GM18868 (cell line): ENCODE data around the gene ANKRD39.

Experiments used
- ATAC-seq: cut with Tn5 transposase; IDR thresholded peaks from one replicate; pipeline ENCODE4 v1.9.1; 2021; ENCODE audit warnings: mild to moderate bottlenecking, moderate library complexity; ENCODE audit not compliant: unreplicated experiment

The ANKRD39 gene

DNA sequence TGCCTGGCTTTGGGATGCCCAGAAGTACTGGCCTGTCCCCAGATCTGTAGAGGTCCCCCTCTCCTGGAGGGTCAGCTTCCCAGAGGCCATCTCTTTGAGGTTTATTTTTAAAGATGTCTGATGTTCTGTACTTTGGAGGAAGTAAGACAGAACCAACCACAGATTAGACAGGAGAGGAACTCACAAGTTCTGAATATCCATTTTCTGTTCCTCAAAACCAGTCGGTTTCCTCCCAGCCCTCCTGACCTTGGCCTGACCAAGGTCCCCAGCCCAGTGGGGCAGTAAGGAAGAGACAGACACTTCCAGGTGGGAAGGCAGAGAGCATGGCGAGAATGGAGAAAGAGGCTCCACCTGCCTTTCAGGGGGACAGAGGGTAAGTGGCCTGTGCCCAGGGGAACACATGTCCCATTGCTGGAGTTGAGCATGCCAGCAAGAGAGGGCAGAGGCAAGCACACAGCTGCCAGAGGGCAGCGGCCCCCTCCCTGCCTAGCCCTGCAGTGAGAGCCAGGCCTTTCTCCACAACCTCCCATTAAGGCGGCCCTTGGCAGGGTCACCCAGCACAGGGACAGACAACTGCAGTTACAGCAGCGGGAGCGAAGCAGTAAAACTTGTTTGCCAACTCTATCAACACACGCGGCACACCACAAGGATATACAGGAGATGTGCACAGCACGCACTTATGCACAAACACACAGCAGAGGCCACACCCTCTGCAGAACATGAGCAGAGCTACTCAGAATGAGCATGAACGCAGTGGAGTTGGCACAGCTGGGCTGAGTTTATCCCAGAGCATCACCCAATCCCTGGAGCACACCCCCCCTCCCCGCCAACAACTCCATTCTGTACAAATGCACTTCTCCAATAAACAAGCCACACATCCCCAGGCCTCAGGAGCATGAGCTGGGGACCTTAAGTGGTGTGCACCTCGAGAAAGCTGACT lies 30.5 kb upstream of the ANKRD39 start:
- ATAC-seq = no peak

DNA sequence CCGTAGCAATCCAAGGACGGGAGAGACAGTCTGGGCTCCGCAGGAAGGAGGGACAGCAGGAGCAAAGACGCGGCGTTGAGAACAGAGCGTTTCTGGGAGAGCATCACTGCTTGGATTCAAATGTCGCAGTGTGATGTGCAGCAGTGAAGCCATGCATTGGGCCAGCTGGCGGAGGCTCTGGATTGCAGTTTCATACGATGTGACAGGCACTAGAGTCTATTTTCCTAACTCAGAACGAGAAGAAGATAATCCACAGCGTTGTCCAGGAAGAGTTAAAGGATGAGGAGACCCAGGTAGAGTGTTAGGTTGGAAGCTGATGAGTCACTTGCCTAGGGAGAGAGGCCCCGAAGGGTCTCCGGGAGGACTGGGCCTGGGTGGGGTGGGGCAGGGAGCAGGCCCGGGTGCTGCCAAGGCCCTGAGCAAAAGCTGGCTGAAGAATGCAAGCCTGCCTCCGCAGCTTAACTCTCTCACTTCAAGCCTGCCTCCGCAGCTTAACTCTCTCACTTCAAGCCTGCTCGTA lies 29.7 kb upstream of the ANKRD39 start:
- no peak for ATAC-seq

DNA sequence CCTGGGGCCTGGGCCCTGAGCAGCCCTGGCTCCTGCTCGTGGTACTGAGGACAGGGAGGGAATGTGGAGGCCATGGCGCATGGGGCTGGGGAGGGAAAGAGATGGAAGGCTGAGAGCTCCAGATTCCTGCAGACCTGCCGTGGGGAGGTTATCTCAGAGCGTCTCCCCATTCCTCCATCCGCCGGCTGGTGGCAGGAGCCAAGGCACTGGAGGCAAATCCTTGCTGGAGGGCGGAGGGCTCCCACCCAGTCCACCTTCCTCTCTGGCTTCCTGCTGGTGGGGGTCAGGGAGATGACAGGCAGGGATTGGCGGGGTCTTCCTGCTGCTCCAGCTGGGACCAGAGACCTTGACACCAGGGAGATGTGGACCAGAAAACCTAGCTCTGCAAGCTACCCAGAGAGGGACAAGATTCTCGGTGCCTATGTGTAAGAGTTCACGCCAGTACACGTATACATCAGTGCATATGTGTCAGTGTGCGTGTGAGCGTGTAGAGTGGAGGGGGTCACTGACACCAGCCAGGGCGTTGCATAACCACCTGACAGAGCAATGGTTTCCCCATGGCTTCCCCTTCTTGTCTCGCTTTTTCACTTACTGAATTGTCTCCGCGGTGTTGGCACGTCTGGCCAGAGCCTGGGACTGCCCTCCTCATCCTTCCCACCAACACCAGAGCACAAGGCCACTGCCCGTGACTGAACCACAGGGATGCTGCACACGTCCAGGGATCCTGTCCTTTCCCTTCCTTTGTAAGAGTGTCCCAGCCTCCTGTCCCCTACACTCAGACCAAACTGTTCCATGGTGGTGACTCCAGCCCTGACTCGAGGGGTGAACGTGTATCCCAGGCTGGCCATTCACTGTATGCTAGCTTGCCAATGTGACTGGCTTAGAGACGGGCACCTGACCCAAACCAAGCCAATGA lies 27.9 kb upstream of the ANKRD39 start:
- no peak for ATAC-seq

DNA sequence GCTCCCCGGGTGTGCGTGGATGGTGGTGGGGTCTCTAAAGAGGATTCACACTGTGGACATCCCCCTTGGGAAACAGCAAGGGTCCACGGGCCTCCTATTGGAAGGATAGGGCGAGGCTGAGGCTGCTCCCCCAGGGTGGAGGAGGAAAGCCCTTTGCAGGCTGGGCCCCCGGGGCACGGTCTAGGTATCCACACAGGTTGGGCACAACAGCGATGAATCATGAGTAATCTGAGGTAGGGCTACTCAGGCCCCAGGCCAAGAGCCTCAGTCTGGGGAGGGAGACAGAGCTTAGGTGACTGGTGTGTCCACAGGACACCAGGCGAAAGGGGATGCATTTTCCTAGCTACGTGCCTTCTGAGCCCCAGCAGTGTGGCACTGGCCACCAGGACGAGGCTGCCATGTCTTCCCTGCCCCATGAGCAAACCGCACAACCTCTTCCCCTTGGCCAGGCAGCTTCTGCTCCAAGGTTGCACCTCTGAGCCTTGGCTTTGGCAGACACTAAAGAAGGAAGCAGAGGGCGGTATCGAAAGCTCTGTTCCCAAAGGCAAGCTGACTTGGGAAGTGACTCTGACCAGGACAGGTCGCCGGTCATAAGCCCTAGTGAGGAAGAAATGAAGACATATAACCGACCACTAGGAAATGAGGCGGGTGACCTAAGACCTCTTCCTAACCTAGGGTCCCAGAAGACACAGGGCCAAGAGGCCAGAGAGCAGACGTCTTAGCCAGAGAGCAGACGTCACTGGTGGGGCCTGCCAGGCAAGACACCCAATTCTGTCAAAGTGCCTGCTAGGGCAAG lies 26.7 kb upstream of the ANKRD39 start:
- ATAC-seq = no peak

DNA sequence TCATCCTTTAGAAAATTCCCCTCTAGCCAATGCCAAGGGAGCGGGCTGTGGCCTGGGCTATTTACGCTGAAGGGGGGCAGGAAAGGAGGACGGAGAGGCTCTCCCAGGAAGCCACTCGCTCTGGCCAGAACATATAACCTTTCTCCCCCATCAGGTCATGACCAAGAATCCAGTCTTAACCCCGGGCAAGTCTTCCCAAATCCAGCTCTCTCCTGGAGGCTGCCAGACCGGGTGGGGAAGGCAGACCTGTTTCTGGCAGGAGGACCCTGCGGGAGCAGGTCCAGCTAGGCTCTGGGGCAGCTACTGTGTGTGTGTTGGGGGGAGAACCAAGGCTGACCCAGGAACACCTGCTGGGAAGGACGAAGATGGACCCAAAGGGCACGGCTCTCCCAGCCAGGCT lies 25.5 kb upstream of the ANKRD39 start:
- ATAC-seq = no peak

DNA sequence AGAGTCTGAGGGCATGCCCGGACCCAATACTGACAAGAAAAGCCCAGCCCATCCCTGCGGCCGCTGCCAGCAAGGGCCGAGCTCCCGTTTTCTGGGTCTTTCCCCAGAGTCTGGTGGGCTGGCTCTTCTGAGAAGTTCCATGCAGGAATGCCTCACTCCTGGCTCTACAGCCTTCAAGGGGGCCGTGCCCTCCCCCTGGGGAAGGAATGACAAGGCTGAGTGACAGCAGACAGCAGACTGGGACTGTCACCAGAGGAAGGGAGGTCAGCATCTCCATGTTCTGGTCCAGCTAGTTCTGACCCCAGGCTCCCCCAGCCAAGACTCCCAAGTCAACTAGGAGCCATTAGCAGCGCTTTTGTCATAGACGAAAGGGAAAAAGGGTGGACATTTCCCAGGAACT lies 25.1 kb upstream of the ANKRD39 start:
- ATAC-seq = no peak

DNA sequence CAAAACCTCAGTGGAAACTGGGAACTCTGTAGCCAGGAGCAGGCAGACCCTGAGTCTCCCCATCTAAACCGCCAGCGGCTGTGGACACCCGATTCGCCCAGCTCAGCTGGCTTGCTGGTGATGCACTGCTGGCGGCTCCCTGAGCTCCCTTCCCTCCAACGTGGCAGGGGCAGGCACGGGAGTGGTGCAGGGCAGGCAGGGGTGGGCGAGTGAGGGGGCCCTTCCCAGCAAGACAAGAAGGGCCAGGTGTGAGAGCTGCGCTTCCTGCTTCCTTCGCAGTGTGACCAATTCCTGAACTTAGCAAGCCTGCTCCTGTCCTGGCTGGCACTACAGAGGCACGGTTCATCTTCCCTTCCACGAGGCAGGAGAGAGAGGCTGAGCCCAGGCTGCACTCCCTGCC lies 24.4 kb upstream of the ANKRD39 start:
- no peak for ATAC-seq

DNA sequence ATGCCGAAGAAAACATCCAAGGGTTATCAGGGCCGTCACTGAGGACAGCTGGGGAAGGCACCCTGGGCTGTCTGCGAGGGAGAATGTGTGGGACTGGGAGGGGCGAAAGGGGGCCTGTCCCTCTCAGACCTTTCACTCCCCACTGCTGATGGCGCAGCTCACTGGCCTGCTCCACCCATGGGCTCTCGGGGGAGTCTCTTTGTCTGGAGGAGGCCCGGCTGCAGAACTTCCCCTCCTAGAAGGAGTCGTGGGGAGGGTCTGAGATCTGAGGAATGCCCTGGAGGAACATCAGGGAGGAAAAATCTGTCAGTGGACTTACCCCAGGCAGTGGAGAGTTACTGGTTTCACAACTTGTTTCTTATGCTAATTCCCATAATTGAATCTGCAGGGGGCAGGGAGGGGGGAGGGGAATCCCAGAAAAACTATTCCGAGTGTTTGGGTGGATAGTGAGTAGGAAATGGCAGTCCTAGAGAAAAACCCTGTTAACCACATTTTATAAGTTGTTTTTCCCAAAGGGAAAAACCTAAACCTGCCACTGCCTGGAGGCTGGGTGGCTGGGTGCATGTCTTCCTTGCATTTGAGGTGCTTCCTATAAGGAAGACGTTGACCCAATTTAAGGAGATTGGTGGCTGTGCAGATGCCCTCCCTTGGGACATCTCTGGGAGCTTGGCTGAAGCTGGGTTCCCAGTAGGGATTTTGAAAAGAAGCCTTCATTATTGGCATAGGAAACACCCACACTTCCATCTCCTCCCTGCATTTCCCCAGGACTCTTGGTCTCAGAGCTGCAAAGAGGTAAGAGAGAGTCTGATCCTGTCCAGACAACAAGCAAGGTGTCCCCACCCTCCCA lies 23.8 kb upstream of the ANKRD39 start:
- no peak for ATAC-seq

DNA sequence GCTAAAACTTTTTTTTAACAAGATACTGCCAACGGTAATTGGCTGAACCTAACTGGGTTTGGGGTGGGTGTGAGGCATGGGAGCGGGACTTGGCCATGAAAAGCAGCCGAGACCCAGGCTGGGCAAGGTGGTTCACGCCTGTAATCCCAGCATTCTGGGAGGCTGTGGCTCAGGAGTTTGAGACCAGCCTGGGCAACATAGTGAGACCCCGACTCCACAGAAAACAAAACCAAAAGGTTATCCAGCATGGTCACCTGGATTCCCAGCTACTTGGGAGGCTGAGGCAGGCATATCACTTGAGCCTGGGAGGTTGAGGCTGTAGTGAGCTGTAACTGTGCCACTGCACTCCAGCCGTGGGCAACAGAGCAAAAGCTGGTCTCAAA lies 23.1 kb upstream of the ANKRD39 start:
- ATAC-seq = no peak

DNA sequence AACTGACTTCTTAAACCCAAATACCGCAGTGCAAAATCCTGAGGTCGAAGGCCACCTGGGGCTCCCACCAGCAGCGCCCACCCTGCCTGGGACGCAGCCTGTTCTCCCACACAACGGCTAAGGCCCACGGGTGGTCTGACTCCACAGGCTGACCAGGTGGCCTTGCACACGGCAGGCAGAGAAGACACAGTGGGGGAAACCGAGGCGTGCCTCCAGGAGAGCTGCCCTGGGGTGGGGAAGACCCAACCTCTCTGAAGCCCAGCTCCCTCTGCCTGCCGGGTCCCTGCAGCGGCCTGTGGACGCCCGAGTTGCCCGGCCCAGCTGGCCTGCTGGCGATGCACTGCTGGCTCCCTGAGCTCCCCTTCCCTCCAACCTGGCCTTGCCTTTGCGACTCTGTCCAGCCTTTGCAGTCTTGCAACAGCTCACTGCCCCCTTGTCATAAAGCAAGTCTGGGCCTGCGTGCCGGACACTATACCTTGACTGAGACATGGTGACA lies 21.8 kb upstream of the ANKRD39 start:
- ATAC-seq = no peak

DNA sequence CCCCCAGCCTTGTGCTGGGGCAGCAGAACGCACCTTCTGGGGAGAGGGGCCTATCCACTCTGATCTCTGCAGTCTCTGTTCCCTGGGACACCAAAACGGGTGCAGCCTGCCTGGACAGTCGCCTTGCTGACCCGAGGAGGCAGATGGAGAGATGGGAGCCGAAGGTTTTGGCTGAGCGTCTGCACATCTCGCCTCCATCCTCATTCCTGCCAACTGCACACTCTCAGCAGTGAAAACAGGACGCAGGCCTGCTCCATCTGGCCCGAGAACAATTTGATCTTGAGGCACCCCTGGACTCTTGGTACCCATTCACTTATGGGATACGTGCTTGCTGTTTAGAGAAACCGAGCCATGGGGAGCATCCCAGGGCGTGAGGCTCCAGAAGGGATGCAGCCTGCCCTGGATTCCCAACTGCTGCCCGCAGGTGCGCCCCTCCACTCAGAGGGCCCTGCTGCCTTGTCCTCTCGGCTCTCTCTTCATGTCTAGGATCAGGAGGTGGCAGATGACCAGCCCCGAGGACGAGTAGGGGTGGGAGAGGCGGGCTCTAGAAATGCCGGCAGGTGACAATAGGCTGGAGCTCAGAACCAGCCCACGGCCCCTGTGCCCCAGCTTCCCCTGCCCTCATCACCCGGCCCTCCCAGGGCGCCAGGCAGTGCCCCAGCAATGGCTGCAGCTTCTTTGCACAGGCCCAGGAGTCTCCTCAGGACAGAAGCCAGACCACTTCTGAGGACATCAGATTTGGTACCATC lies 21.2 kb upstream of the ANKRD39 start:
- no peak for ATAC-seq

DNA sequence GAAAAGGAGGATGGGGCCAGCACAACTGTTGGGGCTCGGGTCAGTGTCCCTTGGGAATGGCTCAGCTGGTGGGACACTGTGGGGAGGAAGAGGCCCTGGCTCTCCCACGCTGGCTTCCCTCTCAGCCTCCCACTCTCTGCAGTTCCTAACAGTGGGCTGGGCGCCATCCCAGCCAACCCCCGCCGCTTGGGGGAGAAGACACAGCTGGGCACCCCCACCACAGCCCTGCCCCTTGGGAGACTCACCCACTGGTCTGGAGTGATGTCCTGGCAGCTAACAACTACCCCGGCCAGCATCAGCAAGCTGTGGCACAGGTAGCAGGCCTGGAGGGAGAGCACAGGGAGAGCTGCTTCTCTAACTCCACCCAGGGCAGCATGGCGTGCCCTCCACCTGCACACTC lies 20.4 kb upstream of the ANKRD39 start:
- ATAC-seq = no peak

DNA sequence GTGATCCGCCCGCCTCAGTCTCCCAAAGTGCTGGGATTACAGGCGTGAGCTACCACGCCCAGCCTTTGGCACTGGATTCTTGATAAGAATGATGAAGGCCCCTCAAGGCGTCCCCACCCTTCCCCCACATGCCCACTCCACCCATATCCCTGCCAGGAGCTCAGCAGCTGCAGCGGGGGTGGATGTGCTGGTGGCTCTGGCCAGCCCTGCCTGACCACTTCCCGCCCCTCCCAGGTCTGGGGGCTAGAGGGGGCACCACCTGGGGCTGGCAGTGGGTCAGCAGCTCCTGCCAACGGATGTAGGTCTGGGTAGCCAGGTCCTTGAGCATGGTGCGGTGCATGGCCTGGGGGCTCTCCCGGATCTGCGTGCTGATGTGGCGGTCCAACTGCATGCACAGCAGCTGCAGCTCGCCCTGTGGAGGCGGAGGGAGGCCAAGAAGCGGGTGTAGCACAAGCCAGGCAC lies 19.8 kb upstream of the ANKRD39 start:
- no peak for ATAC-seq

DNA sequence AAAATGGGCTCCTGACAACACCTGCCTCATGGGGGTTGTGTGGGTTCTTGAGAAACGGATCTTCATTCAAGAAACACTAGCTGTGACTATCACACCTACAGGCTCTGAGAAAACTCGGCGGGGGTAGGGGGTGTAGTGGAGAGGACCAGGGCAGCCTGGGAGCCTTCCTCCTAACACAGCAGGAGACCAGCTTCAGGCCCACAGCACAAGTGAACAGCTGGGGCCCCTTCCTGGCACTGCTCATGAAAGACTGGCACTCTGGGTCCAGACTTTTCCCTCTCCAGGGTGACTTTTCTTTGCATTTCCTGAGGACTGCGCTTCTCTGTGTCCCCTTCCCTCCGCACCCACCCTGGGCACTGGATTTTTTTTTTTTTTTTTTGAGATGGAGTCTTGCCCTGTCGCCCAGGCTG lies 19.2 kb upstream of the ANKRD39 start:
- ATAC-seq = no peak

DNA sequence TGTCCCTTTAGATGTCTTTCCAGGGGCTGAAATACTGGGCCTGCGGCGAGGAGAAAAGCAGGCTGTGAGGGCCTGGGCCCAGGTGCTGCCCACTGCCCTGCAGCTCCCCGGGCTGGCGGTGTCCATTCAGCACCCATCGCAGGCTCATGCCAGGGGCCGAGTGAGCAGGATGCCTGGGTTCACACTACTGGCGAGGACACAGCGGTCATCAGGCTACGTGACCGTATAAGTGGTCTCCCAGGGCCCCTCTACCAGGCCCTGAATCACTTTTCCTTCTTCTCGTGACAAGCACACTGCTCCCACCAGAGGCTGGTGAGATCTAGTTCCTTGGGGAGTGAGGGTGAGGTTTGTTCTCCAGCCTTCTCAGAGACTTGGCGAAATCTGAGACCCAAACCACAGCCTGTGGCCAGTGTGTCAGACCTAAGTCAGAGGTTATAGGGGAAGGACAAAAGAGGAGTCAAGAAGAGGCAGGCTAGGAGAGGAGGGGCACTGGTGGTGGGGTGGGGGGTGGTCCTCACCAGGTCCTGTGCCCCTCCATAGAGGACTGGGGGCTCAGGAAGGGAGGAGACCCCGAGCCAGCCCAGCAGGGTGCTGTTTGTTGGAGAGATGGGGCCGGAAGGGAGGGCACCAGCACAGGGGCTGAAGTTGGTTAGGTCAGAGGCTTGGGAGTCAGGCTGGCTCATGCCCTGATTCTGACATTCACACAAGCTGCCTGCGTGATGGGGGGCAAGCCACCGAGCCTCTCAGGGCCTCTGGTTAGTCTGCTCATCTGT lies 18.6 kb upstream of the ANKRD39 start:
- ATAC-seq = no peak

DNA sequence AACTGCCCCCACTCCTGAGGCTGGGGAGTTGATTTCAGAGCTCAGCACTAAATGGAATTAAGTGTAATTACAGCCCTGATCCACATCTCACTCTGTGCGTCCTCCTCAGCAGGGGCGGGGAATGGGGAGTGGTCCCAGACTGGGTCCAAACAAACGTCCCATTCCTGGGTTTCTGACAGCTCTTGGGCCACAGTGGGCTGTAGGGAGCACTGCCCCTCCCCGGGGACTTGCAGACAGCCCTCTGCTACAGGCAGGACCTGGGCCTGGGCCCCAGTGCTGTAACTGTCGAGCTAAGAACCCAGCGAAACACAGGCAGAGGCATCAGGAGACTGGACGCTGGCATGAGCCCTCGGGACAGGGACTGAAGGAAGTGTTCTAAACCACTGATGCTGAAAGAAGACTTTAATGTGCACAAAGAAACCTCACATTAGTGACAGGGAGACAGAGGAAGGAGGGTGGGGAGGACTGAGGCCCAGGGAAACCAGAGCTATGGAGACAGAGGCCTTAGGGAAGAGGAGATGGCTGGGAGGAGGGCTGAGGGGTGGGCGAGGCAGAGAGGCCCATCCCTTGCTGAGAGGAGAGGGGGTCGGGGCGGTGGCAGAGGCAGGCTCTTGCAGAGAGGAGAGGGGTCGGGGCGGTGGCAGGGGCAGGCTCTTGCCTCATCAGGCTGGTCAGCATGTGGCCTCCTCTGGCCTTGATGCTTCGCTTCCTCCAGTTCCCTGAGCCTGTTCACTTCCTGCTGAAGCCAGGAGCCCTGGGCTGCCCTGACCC lies 17.9 kb upstream of the ANKRD39 start:
- ATAC-seq = no peak

DNA sequence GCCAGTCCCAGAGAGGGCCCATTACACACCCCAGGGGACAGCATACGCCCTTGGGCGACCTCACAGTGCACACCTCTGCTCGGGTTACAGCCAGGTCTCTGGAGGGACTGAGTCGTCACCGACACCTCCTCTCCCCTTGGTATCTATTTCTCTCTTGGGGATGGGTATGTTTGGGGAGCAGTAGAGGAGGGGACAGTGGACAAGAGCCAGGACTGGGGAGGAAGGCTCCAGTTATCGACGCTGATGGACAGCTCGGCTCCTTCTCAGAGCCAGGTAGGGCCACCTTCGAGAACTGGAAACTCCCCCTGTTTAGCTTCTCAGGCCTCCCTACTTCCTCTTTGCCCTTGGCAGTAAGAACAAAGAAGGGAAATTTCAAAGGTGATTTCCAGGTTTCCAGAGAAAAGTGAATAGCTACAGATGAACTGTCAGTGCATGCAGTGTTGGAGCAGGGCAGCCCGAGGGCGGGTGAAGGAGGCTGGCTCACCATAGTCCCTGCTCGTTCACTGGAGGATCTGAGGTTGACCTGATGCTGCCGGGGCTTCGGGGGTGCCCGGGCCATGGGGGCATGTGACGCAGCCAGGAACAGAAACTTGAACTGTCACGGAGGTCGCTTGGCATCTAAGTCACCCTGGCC lies 16.5 kb upstream of the ANKRD39 start:
- peak; percentile 67 for ATAC-seq
